ENCODE data around the gene ANKRD60. TPM values are rescaled to one million over a fixed set of nuclear protein-coding genes. Genes with fewer than 3 reads are reported as not detected.

Gene ANKRD60
- total RNA-seq, 2 experiments from 2014 or later = not detected

DNA sequence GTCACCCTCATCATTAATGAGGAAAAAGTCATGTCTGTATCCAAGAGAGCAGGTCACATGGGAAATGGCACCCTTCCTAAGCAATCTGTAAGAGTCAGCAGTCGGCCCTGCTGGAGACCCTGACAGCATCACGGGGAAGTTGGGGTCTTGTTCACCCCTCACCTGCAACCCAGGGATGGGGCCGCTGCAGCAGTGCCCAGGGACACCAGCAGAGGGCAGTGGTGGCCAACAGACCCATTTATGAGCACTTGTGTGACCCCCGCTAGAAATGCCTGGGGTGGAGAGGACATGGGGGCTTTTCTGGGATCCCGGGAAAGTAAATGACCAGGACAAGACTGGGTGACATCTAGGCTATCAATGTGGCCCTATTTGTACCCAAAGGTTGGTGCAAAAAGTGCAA is 35.9 kb downstream of the ANKRD60 start:
- H3K4me1 ChIP-seq (ENCODE audit: insufficient read depth, low read length, poor library complexity, severe bottlenecking) = no peaks in the 10 kb centered on the region
- intact Hi-C loops (cut with micrococcal nuclease; ENCODE audit: unreplicated experiment) = no loop called here
- H3K4me3 ChIP-seq (ENCODE audit: low read depth, low read length, poor library complexity, severe bottlenecking) = no peak overlapping the region
- H3K79me2 ChIP-seq (ENCODE audit: insufficient read depth, low read depth, low read length) = no peaks in the 10 kb centered on the region
- ChIA-PET POLR2A (no interaction called here), CTCF (ENCODE audit: unreplicated experiment) (no interaction called here)
- no peaks in the 10 kb centered on the region for H3K9me2 ChIP-seq (ENCODE audit: insufficient read depth, low read length)
- no TSS peak for BruUV-seq (replicated peaks)
- H3K36me3 ChIP-seq (ENCODE audit: insufficient read depth, low read length) = no peaks in the 10 kb centered on the region
- H3K9me3 ChIP-seq (ENCODE audit: low read length) = no peaks in the 10 kb centered on the region
- TF ChIP-seq CTCF (conservative IDR thresholded peaks at IDR 0.05; ENCODE audit: low read length) (peak; percentile 79), EZH2phosphoT487 (IDR thresholded peaks at IDR 0.05; ENCODE audit: borderline replicate concordance, low read depth, low read length) (no peak)
- H2AFZ ChIP-seq (ENCODE audit: low read length) = no peak overlapping the region
- H4K20me1 ChIP-seq (ENCODE audit: insufficient read depth, low read length) = no peaks in the 10 kb centered on the region
- no peak overlapping the region for H3K27ac ChIP-seq (ENCODE audit: low read depth, low read length, poor library complexity, severe bottlenecking)
- H3K4me2 ChIP-seq (ENCODE audit: low read length) = no peak overlapping the region
- DNase-seq (ENCODE audit: low spot score) = peak; percentile 4

- H3K79me2 ChIP-seq (ENCODE audit: insufficient read depth, low read depth, low read length) = no peaks in the 10 kb centered on the region
- no peaks in the 10 kb centered on the region for H3K9me2 ChIP-seq (ENCODE audit: insufficient read depth, low read length)
- TF ChIP-seq EZH2phosphoT487 (IDR thresholded peaks at IDR 0.05; ENCODE audit: borderline replicate concordance, low read depth, low read length) = no peak
- no peak for TF ChIP-seq CTCF (conservative IDR thresholded peaks at IDR 0.05; ENCODE audit: low read length)
- no peaks in the 10 kb centered on the region for H4K20me1 ChIP-seq (ENCODE audit: insufficient read depth, low read length)
- H3K36me3 ChIP-seq (ENCODE audit: insufficient read depth, low read length) = no peaks in the 10 kb centered on the region
- ChIA-PET POLR2A (interaction anchor here (0.7 kb wide), 1 partner anchor 371 kb away, joined by 3 read pairs; no protein-coding TSS in a partner anchor), CTCF (ENCODE audit: unreplicated experiment) (no interaction called here)
- H3K4me2 ChIP-seq (ENCODE audit: low read length) = no peak overlapping the region
- H3K9me3 ChIP-seq (ENCODE audit: low read length) = no peaks in the 10 kb centered on the region
- H3K4me3 ChIP-seq (ENCODE audit: low read depth, low read length, poor library complexity, severe bottlenecking) = no peak overlapping the region
- BruUV-seq (replicated peaks) = no TSS peak
- H3K27ac ChIP-seq (ENCODE audit: low read depth, low read length, poor library complexity, severe bottlenecking) = no peak overlapping the region
- H2AFZ ChIP-seq (ENCODE audit: low read length) = no peak overlapping the region
- no peaks in the 10 kb centered on the region for H3K4me1 ChIP-seq (ENCODE audit: insufficient read depth, low read length, poor library complexity, severe bottlenecking)
- no peak for DNase-seq (ENCODE audit: low spot score)
- intact Hi-C loops (cut with micrococcal nuclease; ENCODE audit: unreplicated experiment) = no loop called here
Observed at GRCh38 chr20:58192065-58192464, 36.4 kb downstream of the ANKRD60 start.

GRCh38 chr20:58188527-58188926 is 39.9 kb downstream of the ANKRD60 start:
- DNase-seq (ENCODE audit: low spot score) = no peak
- no peaks in the 10 kb centered on the region for H3K9me2 ChIP-seq (ENCODE audit: insufficient read depth, low read length)
- no peaks in the 10 kb centered on the region for H3K9me3 ChIP-seq (ENCODE audit: low read length)
- no peak overlapping the region for H3K4me3 ChIP-seq (ENCODE audit: low read depth, low read length, poor library complexity, severe bottlenecking)
- ChIA-PET CTCF (ENCODE audit: unreplicated experiment) (no interaction called here), POLR2A (no interaction called here)
- no peak overlapping the region for H3K4me2 ChIP-seq (ENCODE audit: low read length)
- no peaks in the 10 kb centered on the region for H4K20me1 ChIP-seq (ENCODE audit: insufficient read depth, low read length)
- BruUV-seq (replicated peaks) = no TSS peak
- no peaks in the 10 kb centered on the region for H3K36me3 ChIP-seq (ENCODE audit: insufficient read depth, low read length)
- no peak overlapping the region for H3K27ac ChIP-seq (ENCODE audit: low read depth, low read length, poor library complexity, severe bottlenecking)
- intact Hi-C loops (cut with micrococcal nuclease; ENCODE audit: unreplicated experiment) = no loop called here
- H3K79me2 ChIP-seq (ENCODE audit: insufficient read depth, low read depth, low read length) = no peaks in the 10 kb centered on the region
- H3K4me1 ChIP-seq (ENCODE audit: insufficient read depth, low read length, poor library complexity, severe bottlenecking) = no peaks in the 10 kb centered on the region
- TF ChIP-seq EZH2phosphoT487 (IDR thresholded peaks at IDR 0.05; ENCODE audit: borderline replicate concordance, low read depth, low read length) = no peak
- 0 out of 2 replicates have a peak, but pooled peaks have one; percentile 18 for TF ChIP-seq CTCF (conservative IDR thresholded peaks at IDR 0.05; ENCODE audit: low read length)
- no peak overlapping the region for H2AFZ ChIP-seq (ENCODE audit: low read length)
